ENCODE results near the gene E2F4. TPM values are rescaled to one million over a fixed set of nuclear protein-coding genes. Genes with fewer than 3 reads are reported as not detected.

The E2F4 gene
- total and polyA plus RNA-seq, 2 of the 13 experiments (the other 11 are each of a cell fraction or from before 2014, with no cell fraction given): 84.8 to 91.2 TPM

DNA sequence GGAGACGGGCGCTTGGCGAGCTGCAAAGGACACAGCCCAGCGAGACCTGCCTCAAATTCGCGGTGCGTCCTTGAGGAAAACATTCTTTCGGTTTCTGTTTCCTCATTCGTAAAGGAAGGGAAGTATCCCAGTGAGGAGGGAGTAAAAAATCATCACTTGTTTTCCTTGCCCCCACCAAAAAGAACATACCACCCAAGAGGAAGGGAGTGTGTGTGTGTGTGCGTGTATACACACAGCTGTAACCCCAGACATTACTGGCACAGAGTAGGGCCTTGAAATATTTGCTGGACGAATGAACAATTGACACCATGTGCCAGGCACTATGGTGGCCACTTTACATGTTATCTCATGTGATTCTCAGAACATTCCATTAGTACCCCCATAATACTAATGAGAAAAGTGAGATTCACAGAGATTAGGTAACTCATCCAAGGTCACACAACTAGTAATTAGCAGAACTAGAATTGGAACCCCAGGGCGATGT is 6.3 kb upstream of the E2F4 start (continued):
- TF ChIP-seq, protein P1, sequence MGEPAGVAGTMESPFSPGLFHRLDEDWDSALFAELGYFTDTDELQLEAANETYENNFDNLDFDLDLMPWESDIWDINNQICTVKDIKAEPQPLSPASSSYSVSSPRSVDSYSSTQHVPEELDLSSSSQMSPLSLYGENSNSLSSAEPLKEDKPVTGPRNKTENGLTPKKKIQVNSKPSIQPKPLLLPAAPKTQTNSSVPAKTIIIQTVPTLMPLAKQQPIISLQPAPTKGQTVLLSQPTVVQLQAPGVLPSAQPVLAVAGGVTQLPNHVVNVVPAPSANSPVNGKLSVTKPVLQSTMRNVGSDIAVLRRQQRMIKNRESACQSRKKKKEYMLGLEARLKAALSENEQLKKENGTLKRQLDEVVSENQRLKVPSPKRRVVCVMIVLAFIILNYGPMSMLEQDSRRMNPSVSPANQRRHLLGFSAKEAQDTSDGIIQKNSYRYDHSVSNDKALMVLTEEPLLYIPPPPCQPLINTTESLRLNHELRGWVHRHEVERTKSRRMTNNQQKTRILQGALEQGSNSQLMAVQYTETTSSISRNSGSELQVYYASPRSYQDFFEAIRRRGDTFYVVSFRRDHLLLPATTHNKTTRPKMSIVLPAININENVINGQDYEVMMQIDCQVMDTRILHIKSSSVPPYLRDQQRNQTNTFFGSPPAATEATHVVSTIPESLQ (CRISPR knock-in tag; conservative IDR thresholded peaks at IDR 0.05): no peak
- TF ChIP-seq XRCC5 (optimal IDR thresholded peaks at IDR 0.05; ENCODE audit: low read length): no peak
- TF ChIP-seq, protein P2, sequence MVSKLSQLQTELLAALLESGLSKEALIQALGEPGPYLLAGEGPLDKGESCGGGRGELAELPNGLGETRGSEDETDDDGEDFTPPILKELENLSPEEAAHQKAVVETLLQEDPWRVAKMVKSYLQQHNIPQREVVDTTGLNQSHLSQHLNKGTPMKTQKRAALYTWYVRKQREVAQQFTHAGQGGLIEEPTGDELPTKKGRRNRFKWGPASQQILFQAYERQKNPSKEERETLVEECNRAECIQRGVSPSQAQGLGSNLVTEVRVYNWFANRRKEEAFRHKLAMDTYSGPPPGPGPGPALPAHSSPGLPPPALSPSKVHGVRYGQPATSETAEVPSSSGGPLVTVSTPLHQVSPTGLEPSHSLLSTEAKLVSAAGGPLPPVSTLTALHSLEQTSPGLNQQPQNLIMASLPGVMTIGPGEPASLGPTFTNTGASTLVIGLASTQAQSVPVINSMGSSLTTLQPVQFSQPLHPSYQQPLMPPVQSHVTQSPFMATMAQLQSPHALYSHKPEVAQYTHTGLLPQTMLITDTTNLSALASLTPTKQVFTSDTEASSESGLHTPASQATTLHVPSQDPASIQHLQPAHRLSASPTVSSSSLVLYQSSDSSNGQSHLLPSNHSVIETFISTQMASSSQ (IDR thresholded peaks at IDR 0.05; ENCODE audit: low read depth): no peak
- TF ChIP-seq, protein P2 (CRISPR knock-in tag; IDR thresholded peaks at IDR 0.05; ENCODE audit: borderline replicate concordance): no peak
- TF ChIP-seq KDM5B (CRISPR knock-in tag; IDR thresholded peaks at IDR 0.05; ENCODE audit: borderline replicate concordance): no peak; the same call in 1 of the 2 replicates
- no peak for TF ChIP-seq ZNF382 (CRISPR knock-in tag; IDR thresholded peaks at IDR 0.05; ENCODE audit: borderline replicate concordance)
- TF ChIP-seq SRSF4 (IDR thresholded peaks at IDR 0.05; ENCODE audit: low read depth, low read length, poor library complexity, severe bottlenecking): no peak
- peak; percentile 11; the same call in 1 of the 2 replicates for TF ChIP-seq ZKSCAN5 (CRISPR knock-in tag; IDR thresholded peaks at IDR 0.05)
- TF ChIP-seq ZNF564 (CRISPR knock-in tag; IDR thresholded peaks at IDR 0.05): no peak
- no peak for TF ChIP-seq ZNF10 (CRISPR knock-in tag; IDR thresholded peaks at IDR 0.05; ENCODE audit: borderline replicate concordance, low read depth)
- no peak for TF ChIP-seq RELA (CRISPR knock-in tag; IDR thresholded peaks at IDR 0.05)
- TF ChIP-seq ZMYM2 (CRISPR knock-in tag; IDR thresholded peaks at IDR 0.05): no peak
- no peak for TF ChIP-seq SYNCRIP (IDR thresholded peaks at IDR 0.05; ENCODE audit: insufficient read depth, low read depth, low read length)
- TF ChIP-seq SMARCC2 (IDR thresholded peaks at IDR 0.05): no peak
- TF ChIP-seq SAP130 (CRISPR knock-in tag; IDR thresholded peaks at IDR 0.05; ENCODE audit: low read depth): no peak
- TF ChIP-seq MIER3 (CRISPR knock-in tag; IDR thresholded peaks at IDR 0.05; ENCODE audit: borderline replicate concordance): no peak
- TF ChIP-seq HNF4A (CRISPR knock-in tag; IDR thresholded peaks at IDR 0.05): no peak
- TF ChIP-seq, protein P3, sequence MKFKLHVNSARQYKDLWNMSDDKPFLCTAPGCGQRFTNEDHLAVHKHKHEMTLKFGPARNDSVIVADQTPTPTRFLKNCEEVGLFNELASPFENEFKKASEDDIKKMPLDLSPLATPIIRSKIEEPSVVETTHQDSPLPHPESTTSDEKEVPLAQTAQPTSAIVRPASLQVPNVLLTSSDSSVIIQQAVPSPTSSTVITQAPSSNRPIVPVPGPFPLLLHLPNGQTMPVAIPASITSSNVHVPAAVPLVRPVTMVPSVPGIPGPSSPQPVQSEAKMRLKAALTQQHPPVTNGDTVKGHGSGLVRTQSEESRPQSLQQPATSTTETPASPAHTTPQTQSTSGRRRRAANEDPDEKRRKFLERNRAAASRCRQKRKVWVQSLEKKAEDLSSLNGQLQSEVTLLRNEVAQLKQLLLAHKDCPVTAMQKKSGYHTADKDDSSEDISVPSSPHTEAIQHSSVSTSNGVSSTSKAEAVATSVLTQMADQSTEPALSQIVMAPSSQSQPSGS (CRISPR knock-in tag; IDR thresholded peaks at IDR 0.05): no peak
- no peak; the same call in 1 of the 2 replicates for TF ChIP-seq ZFP90 (CRISPR knock-in tag; IDR thresholded peaks at IDR 0.05; ENCODE audit: borderline replicate concordance)
- TF ChIP-seq, protein P4, sequence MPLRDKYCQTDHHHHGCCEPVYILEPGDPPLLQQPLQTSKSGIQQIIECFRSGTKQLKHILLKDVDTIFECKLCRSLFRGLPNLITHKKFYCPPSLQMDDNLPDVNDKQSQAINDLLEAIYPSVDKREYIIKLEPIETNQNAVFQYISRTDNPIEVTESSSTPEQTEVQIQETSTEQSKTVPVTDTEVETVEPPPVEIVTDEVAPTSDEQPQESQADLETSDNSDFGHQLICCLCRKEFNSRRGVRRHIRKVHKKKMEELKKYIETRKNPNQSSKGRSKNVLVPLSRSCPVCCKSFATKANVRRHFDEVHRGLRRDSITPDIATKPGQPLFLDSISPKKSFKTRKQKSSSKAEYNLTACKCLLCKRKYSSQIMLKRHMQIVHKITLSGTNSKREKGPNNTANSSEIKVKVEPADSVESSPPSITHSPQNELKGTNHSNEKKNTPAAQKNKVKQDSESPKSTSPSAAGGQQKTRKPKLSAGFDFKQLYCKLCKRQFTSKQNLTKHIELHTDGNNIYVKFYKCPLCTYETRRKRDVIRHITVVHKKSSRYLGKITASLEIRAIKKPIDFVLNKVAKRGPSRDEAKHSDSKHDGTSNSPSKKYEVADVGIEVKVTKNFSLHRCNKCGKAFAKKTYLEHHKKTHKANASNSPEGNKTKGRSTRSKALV (CRISPR knock-in tag; IDR thresholded peaks at IDR 0.05): no peak
- no peak for TF ChIP-seq RARG (CRISPR knock-in tag; IDR thresholded peaks at IDR 0.05; ENCODE audit: low read depth)
- TF ChIP-seq SRSF1 (optimal IDR thresholded peaks at IDR 0.05; ENCODE audit: low read depth, low read length): no peak
